Measurements from ENCODE around the gene NRG2. TPM values are rescaled to one million over a fixed set of nuclear protein-coding genes. Genes with fewer than 3 reads are reported as not detected.

Gene NRG2
- polyA plus RNA-seq, 3 donors = 0.01 TPM; not detected in 2

DNA sequence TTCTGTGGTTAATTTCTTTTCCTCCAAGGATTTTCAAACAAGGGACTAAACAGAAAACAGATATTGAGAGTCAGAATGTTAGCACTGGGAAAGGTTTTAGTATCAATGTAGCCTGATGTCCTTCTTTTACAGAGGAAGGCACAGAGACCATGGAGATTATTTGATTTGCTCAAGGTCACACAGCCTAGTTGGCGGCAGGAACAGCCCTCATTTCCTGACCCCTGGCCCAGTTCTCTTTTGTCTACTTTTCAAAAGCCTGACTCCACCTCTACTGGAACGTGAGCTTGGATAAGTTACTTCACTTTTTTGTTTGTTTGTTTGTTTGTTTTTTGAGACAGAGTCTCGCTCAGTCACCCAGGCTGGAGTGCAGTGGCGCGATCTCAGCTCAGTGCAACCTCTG, 6.6 kb upstream of the NRG2 start:
- WGBS (ENCODE audit: insufficient coverage) = 94% methylated on average over 3 of the region's 5 CpGs
- intact Hi-C loops (cut with micrococcal nuclease) = no loop called here
- Histone ChIP-seq H3K4me1 (ENCODE audit: control insufficient read depth in 1 of 2, insufficient read depth in 2 of 2, low read length in 2 of 2) (no peaks in the 10 kb centered on the region), H3K4me3 (replicated peaks in 1 of 3; ENCODE audit: low read depth in 2 of 3, low read length in 3 of 3) (no peak overlapping the region), H3K4me2 (replicated peaks; ENCODE audit: extremely low read depth, low read length, poor library complexity, severe bottlenecking) (no peak overlapping the region), H3K9me3 (replicated peaks in 1 of 2; ENCODE audit: control insufficient read depth in 1 of 2, insufficient read depth in 1 of 2, low read length in 2 of 2) (no peaks in the 10 kb centered on the region), H3K9ac (ENCODE audit: insufficient read depth, low read length, poor library complexity, severe bottlenecking) (no peak overlapping the region), H3K27ac (ENCODE audit: low read depth in 1 of 2, low read length in 2 of 2) (no peak overlapping the region), H2AFZ (ENCODE audit: insufficient read depth, low read depth, low read length, poor library complexity, severe bottlenecking) (no peak overlapping the region), H3K27me3 (ENCODE audit: control insufficient read depth in 2 of 2, insufficient read depth in 2 of 2, low read length in 2 of 2) (peaks cover 19 to 47% of the 10 kb centered on the region in 2 donors), H3K36me3 (replicated peaks in 1 of 2; ENCODE audit: control insufficient read depth in 1 of 2, insufficient read depth in 2 of 2, low read length in 2 of 2) (no peaks in the 10 kb centered on the region), H3K79me2 (ENCODE audit: insufficient read depth, low read length) (no peaks in the 10 kb centered on the region), H4K20me1 (ENCODE audit: insufficient read depth, low read length) (no peaks in the 10 kb centered on the region)
- no peak for DNase-seq
- Mint-ChIP-seq H3K4me3 (no peak overlapping the region), H3K27ac (no peak overlapping the region), H3K36me3 (peaks cover 0 to 1% of the 10 kb centered on the region in 2 donors), H3K4me1 (no peaks in the 10 kb centered on the region), H3K27me3 (ENCODE audit: low read depth in 3 of 3) (peaks cover 20 to 38% (median 34%) of the 10 kb centered on the region in 3 donors), H3K9me3 (peaks cover 0 to 7% (median 0%) of the 10 kb centered on the region in 7 donors)
- no peak for TF ChIP-seq CTCF (IDR thresholded peaks at IDR 0.05)

GRCh38 chr5:140049205-140049604, 6.1 kb upstream of the NRG2 start:
- Histone ChIP-seq H3K27me3 (ENCODE audit: control insufficient read depth in 2 of 2, insufficient read depth in 2 of 2, low read length in 2 of 2) (peaks cover 24 to 47% of the 10 kb centered on the region in 2 donors), H3K36me3 (replicated peaks in 1 of 2; ENCODE audit: control insufficient read depth in 1 of 2, insufficient read depth in 2 of 2, low read length in 2 of 2) (no peaks in the 10 kb centered on the region), H3K27ac (ENCODE audit: low read depth in 1 of 2, low read length in 2 of 2) (no peak overlapping the region), H4K20me1 (ENCODE audit: insufficient read depth, low read length) (no peaks in the 10 kb centered on the region), H3K9ac (ENCODE audit: insufficient read depth, low read length, poor library complexity, severe bottlenecking) (no peak overlapping the region), H2AFZ (ENCODE audit: insufficient read depth, low read depth, low read length, poor library complexity, severe bottlenecking) (no peak overlapping the region), H3K4me3 (replicated peaks in 1 of 3; ENCODE audit: low read depth in 2 of 3, low read length in 3 of 3) (no peak overlapping the region), H3K79me2 (ENCODE audit: insufficient read depth, low read length) (no peaks in the 10 kb centered on the region), H3K4me2 (replicated peaks; ENCODE audit: extremely low read depth, low read length, poor library complexity, severe bottlenecking) (no peak overlapping the region), H3K4me1 (ENCODE audit: control insufficient read depth in 1 of 2, insufficient read depth in 2 of 2, low read length in 2 of 2) (no peaks in the 10 kb centered on the region), H3K9me3 (replicated peaks in 1 of 2; ENCODE audit: control insufficient read depth in 1 of 2, insufficient read depth in 1 of 2, low read length in 2 of 2) (no peaks in the 10 kb centered on the region)
- DNase-seq = no peak
- Mint-ChIP-seq H3K27me3 (ENCODE audit: low read depth in 3 of 3) (peaks cover 25 to 43% (median 39%) of the 10 kb centered on the region in 3 donors), H3K36me3 (peaks cover 0 to 4% of the 10 kb centered on the region in 2 donors), H3K9me3 (peaks cover 0 to 7% (median 0%) of the 10 kb centered on the region in 7 donors), H3K4me1 (no peaks in the 10 kb centered on the region), H3K4me3 (no peak overlapping the region), H3K27ac (no peak overlapping the region)
- no peak for TF ChIP-seq CTCF (IDR thresholded peaks at IDR 0.05)
- WGBS (ENCODE audit: insufficient coverage) = no CpG with 5 or more reads among the region's 1 CpG
- intact Hi-C loops (cut with micrococcal nuclease) = no loop called here
